IPS-15b (cell line): ENCODE data around the gene MAN1C1.
A peak's percentile ranks its signal among the peaks of the same experiment; 100 is the strongest.

Experiments used
- H3K27me3 ChIP-seq: one replicate; pipeline ENCODE4 v1.6.1; 2013; ENCODE audit warnings: low read length; ENCODE audit not compliant: control insufficient read depth, insufficient read depth
- H3K36me3 ChIP-seq: one replicate; pipeline ENCODE4 v1.6.1; 2013; ENCODE audit warnings: low read length; ENCODE audit not compliant: control insufficient read depth, insufficient read depth
- H3K4me1 ChIP-seq: one replicate; pipeline ENCODE4 v1.6.1; 2013; ENCODE audit warnings: mild to moderate bottlenecking, low read length; ENCODE audit not compliant: control insufficient read depth, insufficient read depth
- H3K4me3 ChIP-seq: one replicate; pipeline ENCODE4 v1.5.1; 2013; ENCODE audit warnings: low read depth, low read length
- H3K9ac ChIP-seq: one replicate; pipeline ENCODE4 v1.6.1; 2013; ENCODE audit warnings: low read depth, mild to moderate bottlenecking, low read length
- H3K9me3 ChIP-seq: one replicate; pipeline ENCODE4 v1.6.1; 2013; ENCODE audit warnings: mild to moderate bottlenecking, low read length; ENCODE audit not compliant: control insufficient read depth, insufficient read depth

The MAN1C1 gene

DNA sequence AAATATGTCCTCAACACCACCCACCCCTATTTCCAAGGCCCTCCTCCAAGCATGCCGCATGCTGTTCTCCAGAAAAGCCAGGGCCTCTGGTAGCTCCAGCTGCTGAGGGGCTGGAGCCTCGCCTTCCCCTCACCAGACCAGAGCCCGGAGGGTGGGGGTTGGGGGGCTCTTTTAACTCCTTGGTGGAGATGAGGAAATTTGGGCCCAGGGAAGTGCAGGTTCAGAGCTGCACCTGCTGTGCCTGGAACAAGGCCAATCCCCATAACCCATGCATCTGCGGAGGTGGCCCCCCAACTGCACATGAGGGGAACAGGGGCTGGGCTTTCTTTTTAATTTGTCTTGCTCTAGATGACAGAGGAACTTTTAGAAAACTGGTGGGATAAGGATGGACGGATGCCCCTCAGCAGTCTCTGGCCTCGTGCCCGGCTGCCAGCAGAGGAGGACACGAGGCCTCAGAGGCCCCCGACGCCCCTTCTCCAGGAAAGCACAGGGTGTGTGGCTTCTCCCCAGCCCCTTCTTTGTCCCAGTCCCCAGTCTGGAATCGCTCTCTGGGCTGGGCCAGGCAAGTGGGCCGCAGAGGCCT is 182.9 kb downstream of the MAN1C1 start:
- no peaks in the 10 kb centered on the region for H3K9me3 ChIP-seq
- peak overlapping the region; percentile 53 for H3K4me3 ChIP-seq
- peaks cover 3% of the 10 kb centered on the region for H3K36me3 ChIP-seq
- H3K4me1 ChIP-seq = peaks cover 3% of the 10 kb centered on the region
- H3K27me3 ChIP-seq = no peaks in the 10 kb centered on the region
- peak overlapping the region; percentile 54 for H3K9ac ChIP-seq

DNA sequence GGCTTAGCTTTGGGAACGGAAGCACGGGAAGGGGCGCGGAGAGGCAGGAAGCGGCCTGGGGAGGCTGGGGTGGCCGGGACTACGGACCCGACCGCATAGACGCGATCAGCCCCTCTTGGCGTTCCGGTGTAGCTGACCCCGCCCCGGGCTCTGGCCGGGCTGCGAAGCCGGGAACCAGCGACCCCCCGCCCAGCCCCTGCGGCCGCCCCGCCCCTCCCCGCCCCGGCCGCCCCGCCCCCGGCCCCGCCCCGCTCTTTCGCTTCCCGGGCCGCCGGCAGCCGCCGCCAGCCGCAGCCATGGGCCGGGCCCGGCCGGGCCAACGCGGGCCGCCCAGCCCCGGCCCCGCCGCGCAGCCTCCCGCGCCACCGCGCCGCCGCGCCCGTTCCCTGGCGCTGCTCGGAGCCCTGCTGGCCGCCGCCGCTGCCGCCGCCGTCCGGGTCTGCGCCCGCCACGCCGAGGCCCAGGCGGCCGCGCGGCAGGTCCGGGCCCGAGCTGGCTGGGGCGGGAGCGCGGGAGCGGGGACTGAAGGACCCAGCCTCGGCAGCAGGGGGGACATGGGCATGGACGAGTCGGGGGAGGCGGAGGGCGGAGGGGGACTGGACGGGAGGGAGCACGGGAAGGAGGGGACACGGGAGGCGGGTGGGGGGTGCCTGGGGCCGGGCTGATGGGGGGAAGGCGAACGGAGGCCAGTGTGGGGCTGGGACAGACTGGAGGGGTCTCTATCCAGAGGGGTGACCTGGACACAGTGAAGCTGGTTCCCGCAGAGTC is 183.5 kb downstream of the MAN1C1 start, which contains the start of gene SELENON:
Gene SELENON (plus strand): TSS at position 259 of the 768 bp plus-strand sequence. CDS start 38 bp downstream, at position 297.
- Histone ChIP-seq H3K9me3 (no peaks in the 10 kb centered on the region), H3K9ac (peak within 1 kb of the TSS; percentile 54), H3K4me1 (peaks cover 3% of the 10 kb centered on the region), H3K36me3 (peaks cover 6% of the 10 kb centered on the region), H3K27me3 (no peaks in the 10 kb centered on the region), H3K4me3 (peak within 1 kb of the TSS; percentile 68)

DNA sequence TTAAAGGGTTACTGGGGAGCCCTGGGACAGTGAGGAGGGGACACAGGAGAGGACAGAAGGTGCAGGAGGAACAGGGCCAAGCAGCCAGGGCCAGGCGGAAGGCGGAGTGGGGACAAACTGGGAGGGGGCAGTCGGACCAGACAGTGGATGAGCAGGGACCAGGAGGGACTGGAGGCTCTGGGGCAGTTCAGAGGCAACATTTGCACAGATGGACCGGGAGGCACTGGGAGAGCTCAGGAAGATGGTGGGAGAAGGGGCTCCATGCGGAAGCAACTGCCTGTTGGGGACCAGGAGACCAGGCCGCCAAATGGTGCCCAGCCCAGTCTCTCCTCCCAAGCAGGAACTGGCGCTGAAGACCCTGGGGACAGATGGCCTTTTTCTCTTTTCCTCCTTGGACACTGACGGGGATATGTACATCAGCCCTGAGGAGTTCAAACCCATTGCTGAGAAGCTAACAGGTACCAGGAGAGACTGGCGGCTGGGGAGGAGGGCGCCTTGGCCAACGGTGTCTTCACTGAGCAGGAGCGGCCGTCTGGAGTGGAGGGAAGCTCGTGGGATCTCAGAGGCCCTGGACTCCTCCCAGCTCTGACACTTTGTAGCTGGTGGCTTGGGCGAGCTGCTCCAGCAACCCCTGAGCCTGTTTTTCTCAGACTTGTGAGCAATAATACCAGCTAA is 184.2 kb downstream of the MAN1C1 start:
- Histone ChIP-seq H3K36me3 (peaks cover 8% of the 10 kb centered on the region), H3K9me3 (no peaks in the 10 kb centered on the region), H3K4me1 (peaks cover 3% of the 10 kb centered on the region), H3K27me3 (no peaks in the 10 kb centered on the region), H3K4me3 (peak overlapping the region; percentile 68), H3K9ac (peak overlapping the region; percentile 47)

DNA sequence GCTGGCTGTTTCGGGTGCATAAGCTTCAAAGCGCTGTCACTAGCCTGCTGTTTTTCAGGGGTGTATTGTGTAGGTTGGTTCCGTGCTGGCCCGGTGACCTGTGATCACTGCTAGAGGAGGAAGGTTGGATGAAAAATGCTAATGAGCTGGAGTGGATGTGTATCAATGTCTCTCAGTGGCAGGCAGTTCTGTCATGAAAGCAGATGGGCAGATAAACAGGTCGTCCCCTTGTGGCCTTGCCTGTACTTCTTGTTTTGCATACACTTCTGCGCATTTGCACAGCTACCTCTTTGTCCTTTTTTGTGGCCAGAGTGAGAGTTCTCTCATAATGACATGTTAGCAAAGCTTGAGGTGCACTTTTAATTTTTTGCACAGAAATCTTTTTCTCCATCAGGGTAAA is 186.3 kb downstream of the MAN1C1 start:
- Histone ChIP-seq H3K27me3 (no peaks in the 10 kb centered on the region), H3K4me1 (peaks cover 3% of the 10 kb centered on the region), H3K9ac (no peak overlapping the region), H3K9me3 (no peaks in the 10 kb centered on the region), H3K36me3 (peaks cover 8% of the 10 kb centered on the region), H3K4me3 (no peak overlapping the region)

DNA sequence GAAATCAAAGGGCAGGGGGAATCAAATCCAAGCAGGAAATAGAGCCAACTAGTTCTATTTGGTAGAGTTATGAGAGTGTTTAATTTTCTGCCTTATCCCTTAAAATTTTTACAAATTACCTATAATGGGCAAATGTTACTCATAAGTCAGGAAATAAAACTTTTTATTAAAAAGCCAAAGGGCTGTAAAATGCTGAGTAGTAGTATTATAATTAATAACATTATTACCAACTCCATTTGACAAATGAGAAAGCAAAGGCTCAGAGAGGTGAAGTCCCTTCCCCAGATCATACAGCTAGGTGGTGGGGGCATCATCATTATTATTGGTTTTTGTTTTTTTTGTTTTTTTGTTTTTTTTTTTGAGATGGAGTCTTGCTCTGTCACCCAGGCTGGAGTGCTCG is 186.8 kb downstream of the MAN1C1 start:
- peaks cover 3% of the 10 kb centered on the region for H3K4me1 ChIP-seq
- H3K4me3 ChIP-seq = no peak overlapping the region
- no peak overlapping the region for H3K9ac ChIP-seq
- H3K27me3 ChIP-seq = no peaks in the 10 kb centered on the region
- H3K36me3 ChIP-seq = peaks cover 8% of the 10 kb centered on the region
- no peaks in the 10 kb centered on the region for H3K9me3 ChIP-seq

DNA sequence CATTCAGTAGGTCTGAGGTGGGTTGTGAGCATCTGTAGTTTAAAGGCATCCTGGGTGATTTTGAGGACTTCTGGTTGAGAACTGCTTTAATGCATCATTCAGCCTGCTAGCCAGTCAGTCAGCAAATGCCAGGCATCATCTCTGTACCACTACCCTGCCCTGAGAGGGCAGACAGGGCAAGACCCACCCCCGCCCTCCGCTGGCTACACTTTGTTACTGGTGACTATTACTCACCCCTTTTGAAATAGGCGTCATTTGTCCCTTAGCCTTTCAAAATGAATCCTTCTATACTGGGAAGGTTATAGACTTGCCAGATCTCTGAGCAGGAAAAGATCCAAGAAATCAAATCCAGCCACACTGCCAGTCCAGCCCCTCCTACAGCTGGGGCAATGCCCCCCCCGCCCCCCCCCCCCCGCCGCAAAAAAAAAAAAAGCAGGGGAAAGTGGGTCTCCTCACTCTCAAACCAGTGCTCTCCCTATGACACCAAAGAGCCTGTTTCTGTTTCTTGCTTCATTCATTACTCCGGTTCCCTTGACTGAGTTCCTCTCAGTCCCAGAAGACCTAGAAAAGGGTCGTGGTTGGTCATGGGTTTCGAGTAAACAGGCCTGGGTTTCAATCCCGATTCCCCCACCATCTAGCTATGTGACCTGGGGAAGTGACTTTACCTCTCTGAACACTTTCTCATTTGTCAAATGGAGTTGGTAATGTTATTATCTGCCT is 187.8 kb downstream of the MAN1C1 start:
- H3K4me1 ChIP-seq = peaks cover 3% of the 10 kb centered on the region
- H3K4me3 ChIP-seq = no peak overlapping the region
- no peaks in the 10 kb centered on the region for H3K9me3 ChIP-seq
- no peak overlapping the region for H3K9ac ChIP-seq
- no peaks in the 10 kb centered on the region for H3K27me3 ChIP-seq
- H3K36me3 ChIP-seq = peaks cover 8% of the 10 kb centered on the region

DNA sequence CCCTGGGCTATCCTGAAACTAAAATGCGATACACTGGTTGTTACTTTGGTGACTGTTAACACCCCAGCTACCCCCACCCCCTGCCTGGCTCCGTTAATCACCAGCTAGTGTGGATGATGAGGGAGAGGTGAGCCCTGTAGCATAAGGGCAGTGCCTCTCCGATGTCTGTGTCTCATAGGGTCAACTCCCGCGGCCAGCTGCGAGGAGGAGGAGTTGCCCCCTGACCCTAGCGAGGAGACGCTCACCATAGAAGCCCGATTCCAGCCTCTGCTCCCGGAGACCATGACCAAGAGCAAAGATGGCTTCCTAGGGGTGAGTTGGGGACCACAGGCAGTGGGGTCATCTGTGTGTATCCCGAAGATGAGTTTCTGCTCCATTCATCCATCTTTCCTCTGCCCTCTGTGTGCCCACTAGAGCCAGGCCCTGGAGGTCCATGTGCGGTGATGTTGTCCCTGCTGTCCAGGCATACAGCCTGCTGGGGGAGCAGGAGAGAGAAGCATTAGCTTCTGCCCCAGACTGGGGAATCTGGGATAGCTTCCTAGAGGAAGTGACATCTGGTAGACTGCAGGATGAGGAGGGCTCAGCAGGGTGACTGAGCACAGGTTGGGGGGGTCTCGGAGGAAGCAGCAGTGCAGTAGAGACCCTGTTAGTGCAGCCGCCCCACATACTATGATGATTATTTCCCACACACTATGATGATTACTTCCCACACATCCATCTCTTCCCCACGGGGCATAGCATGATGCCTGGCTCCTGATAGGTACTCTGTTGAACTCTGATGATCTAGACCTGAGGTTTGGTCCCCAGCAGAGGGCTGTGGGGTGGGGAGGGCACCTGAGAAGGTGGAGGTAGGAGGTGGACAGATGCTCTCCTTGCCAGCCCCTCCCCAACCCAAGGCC is 188.6 kb downstream of the MAN1C1 start:
- Histone ChIP-seq H3K9ac (no peak overlapping the region), H3K9me3 (no peaks in the 10 kb centered on the region), H3K36me3 (peaks cover 14% of the 10 kb centered on the region)

DNA sequence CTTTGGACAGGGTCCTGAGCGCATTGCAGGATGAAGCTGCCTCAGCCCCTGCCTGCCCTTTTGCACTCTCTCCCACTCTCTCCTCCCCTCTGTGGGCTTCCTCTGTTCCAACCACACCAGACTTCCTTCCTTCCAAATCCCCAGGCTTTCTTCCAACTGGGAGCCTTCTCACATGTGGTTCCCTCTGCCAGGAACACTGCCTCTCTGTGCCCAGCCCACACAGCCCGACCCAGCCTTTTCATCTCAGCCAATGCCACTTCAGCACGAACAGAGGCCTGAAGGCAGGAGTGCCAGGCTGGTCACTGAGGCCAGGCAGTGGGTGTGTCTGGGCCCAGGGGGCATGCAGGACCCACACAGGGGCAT is 189.3 kb downstream of the MAN1C1 start:
- no peaks in the 10 kb centered on the region for H3K9me3 ChIP-seq
- H3K27me3 ChIP-seq = no peaks in the 10 kb centered on the region
- H3K4me3 ChIP-seq = no peak overlapping the region
- peaks cover 17% of the 10 kb centered on the region for H3K36me3 ChIP-seq
- H3K9ac ChIP-seq = no peak overlapping the region
- peaks cover 2% of the 10 kb centered on the region for H3K4me1 ChIP-seq

More for the DNA sequence above, 188.6 kb downstream of the MAN1C1 start:
- no peak overlapping the region for H3K4me3 ChIP-seq
- H3K27me3 ChIP-seq = no peaks in the 10 kb centered on the region
- H3K4me1 ChIP-seq = peaks cover 3% of the 10 kb centered on the region

DNA sequence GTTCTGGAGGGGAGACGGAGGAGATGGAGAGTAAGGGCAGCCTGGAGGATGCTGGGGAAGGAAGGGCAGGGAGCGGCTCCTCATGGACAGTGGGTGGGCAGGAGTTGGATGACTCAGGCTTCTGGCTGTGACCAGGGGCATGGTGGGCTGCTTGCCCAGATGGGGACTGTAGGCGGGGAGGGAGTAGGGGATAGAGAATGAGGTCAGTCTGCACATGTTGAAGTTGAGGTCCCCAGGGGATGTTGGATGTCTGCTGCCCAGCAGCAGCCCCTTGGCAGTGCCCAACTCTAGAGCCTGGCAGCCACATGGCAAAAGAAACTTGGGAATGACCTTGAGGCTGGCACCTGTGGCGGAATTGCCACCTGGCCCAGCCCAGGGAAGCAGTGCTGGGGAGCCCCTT is 189.8 kb downstream of the MAN1C1 start:
- Histone ChIP-seq H3K4me3 (no peak overlapping the region), H3K4me1 (no peaks in the 10 kb centered on the region), H3K36me3 (peaks cover 20% of the 10 kb centered on the region), H3K9me3 (no peaks in the 10 kb centered on the region), H3K27me3 (no peaks in the 10 kb centered on the region), H3K9ac (no peak overlapping the region)

DNA sequence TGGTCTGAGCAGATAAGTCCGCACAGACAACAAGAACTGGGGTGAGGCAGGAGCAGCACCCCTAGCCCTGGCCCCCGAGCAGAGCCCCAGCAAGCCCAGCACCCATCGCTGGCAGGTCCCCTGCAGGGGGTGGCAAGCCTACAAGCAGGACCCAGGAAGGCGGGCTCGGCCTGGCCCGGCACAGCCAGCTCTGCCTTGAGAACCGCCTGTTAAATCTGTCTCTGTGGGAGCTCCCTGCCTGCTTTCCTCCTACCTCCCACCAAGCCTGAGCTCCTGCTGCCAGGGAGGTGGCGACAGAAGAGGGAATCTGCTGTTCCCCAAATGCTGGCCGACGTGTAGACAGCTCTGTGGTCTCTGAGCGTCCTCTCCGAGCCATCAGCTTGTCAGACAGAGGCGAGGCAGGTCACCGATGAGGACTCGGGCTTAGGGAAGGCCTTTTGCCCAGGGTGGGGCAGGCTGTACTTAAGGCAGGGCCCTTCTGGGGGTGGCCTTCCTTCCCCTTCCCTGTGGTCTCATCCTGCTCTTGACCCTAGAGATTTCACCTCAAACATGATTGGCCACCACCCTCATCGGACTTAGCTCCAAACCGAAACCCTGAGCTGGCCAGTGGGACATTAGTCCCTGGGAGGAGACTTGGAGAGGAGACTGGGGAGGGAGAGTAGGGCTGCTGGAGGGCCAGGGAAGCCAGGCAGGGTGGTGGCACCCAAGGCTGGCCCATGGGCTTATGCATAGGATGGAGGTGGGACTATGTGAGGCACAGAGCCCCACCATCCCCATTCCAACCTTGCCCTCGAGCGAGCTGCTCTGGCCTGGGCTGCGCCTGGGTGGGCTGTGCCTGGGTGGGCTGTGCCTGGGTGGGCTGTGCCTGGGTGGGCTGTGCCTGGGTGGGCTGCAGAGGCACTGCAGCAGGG is 191.1 kb downstream of the MAN1C1 start:
- no peaks in the 10 kb centered on the region for H3K27me3 ChIP-seq
- H3K4me3 ChIP-seq = no peak overlapping the region
- no peaks in the 10 kb centered on the region for H3K4me1 ChIP-seq
- no peaks in the 10 kb centered on the region for H3K9me3 ChIP-seq
- H3K9ac ChIP-seq = no peak overlapping the region
- peaks cover 22% of the 10 kb centered on the region for H3K36me3 ChIP-seq
